GM19240 (cell line): ENCODE measurements around the gene NPTX2.

Experiments
- DNase-seq: peaks from one replicate; pipeline ENCODE4 v3.0.0; 2011; ENCODE audit warnings: low spot score; ENCODE audit not compliant: insufficient read length

NPTX2 gene

GRCh38 chr7:98617960-98618418, 904 bp downstream of the NPTX2 start:
- no peak for DNase-seq

GRCh38 chr7:98618786-98619185, 1.7 kb downstream of the NPTX2 start:
- no peak for DNase-seq

DNA sequence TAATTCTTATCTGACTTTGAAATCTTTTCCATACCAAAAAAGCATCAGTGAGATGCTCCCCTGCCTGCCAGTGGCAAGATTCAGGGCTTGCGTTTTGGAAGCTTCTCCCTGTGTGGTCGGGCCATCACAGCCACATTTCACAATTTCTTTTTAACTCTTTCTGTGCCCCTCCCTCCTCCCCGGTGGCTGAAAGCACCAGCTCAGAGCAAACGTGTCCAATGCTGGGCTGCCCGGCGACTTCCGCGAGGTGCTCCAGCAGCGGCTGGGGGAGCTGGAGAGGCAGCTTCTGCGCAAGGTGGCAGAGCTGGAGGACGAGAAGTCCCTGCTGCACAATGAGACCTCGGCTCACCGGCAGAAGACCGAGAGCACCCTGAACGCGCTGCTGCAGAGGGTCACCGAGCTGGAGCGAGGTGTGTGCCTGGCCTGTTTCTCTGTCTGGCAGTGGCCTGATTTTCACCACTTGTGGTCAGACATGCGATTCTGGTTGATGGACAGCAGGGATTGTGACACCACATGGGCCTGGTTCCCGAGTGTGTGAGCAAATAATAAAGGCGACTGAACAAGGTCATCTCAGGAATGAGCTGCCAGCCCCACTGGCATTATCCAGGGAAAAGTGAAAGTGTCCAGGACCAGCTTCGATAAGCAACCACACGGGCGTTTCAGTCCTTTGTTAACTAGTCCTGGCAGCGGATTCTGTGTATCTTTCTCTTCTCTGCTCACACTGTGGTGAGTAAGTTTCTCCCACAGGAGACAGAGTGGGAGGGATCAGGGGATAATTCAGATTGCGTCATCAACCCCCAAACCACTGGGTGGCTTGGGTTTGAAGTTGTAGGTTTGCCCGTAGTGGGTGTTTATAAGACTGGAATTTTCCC, 2.6 kb downstream of the NPTX2 start:
- no peak for DNase-seq

DNA sequence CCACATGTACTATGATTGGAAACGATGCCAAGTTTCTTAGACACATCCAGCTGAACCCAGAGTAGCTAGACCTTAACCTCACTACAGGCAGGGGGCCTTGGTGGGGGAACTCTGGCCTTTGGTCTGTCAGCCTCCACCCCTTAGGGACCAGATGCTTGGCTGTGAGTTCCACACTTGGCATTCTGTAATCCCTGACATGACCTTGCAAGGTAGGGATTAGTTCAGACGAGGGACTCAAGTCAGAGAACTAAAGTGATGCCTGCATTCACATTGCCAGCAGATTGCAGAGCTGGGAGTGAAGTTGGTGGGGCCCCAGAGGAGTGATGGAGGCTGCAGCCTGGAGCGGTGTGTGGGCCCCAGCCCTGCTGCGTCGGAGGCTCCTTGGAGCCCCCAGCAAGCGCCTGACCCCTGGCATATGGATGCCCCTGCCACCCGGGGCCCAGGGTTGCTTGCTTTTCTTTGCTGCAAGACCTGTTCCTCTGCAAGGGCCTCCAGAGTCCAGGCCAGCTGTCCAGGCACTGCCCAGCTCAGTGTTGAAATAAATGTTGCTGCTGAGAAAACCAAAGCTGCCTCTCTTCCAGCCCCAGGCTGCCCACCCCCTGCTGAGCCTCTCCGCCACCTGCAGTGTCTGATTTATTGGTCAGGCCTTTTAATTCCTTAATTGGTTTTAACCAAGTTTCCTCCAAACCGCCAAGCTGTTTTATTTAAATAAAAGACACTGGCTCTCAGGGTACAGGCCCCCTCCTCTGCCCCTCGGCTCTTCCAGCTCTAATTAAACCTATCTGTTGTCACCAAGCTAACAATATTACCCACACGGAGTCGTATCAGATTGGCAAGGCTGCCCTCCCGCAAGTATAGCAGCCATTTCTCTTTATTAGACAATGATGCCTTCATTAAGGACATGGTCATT, 4.7 kb downstream of the NPTX2 start:
- no peak for DNase-seq

GRCh38 chr7:98622926-98623325, 5.8 kb downstream of the NPTX2 start:
- no peak for DNase-seq

DNA sequence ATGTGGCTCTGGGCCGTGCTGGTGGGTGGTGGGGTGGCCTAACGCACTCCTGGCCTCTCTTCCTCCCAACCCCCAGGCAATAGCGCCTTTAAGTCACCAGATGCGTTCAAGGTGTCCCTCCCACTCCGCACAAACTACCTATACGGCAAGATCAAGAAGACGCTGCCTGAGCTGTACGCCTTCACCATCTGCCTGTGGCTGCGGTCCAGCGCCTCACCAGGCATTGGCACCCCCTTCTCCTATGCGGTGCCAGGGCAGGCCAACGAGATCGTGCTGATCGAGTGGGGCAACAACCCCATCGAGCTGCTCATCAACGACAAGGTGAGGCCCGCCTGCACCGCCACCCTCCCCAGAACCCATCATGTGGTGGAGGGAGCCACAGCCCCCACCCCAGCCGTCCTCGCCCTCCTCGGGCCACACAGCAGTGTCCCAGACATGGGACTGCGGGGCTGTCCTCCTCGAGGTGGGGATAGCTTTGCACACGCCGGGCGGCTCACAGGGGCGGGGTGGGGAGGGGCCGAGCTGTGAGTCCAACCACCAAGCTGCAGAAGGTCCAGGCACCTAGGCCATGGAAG, 7.8 kb downstream of the NPTX2 start:
- DNase-seq: no peak

DNA sequence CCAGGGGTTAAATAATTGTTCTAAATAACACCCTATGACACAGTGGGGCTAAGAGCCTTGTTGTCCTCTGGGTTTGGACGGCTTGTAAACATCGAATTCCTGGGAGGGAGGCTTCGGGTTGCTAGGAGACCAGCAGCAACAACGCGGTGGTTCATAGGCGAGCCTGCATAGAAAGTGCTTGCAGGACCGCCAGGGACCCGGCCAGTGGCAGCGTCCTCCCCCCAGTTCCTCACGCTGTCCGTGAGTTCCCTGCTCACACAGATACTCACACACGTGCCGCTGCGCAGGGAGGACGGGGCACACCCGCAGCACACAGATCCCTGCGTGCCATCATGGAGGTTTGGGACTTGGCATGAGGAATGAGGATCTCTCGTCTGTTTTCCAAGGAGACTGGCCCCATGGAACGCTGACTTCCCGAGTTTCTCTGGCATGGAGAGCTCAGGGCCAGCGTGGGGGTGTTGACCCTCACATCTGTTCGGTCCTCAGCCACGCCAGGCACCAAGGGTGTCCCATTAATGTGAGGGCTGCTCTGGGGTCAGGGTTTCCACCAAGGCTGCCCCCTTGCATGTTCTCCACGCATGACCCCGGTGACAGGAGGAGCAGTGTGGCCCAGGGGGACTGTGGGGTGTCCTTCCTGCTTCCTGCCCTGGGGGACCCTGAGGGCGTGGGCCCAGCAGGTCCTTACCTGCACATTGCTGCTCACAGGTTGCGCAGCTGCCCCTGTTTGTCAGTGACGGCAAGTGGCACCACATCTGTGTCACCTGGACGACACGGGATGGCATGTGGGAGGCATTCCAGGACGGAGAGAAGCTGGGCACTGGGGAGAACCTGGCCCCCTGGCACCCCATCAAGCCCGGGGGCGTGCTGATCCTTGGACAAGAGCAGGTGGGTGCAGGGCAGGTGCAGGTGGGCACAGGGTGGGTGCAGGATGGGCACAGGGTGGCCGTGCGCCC, 9.7 kb downstream of the NPTX2 start:
- no peak for DNase-seq

DNA sequence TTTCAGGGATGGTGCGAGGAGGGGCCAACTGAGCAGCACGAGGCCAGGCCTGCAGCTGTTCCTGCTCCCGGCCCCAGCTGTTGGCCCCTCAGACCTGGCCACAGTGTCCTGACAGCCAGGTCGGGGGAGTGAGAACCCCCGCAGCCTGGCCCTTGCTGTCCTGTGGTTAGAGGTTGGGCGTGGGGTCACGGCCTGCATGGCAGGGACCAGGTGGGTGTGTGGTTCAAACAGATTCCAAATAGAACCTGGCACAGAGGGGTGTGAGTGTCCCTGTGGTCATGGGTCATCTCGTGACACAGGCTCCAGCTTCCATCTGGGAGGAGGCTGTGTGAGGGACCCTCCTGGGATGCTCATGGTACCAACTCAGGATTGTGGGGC, 10.3 kb downstream of the NPTX2 start:
- DNase-seq: no peak

GRCh38 chr7:98628418-98628817, 11.3 kb downstream of the NPTX2 start:
- DNase-seq: no peak

DNA sequence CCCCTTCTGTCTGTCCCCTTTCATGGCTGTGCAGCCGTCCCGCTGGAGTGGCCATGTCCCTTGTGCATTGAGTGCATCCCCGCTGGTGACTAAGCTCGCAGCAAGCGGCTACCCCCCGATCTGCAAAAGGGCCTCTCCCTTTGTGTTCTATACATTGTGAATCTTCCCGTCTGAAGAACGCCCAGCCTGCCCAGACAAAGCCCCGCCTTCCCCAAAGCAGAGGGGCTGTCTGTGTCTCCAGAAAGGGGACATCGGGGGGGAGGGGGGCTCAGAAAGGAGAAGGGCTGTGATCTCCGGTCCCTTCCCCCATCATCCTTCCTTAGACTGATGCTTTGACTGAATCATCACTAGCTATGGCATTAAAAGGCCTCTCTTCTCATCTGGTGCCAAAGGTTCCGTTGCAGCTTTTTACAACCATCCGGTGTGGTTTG, 11.9 kb downstream of the NPTX2 start:
- DNase-seq: no peak

DNA sequence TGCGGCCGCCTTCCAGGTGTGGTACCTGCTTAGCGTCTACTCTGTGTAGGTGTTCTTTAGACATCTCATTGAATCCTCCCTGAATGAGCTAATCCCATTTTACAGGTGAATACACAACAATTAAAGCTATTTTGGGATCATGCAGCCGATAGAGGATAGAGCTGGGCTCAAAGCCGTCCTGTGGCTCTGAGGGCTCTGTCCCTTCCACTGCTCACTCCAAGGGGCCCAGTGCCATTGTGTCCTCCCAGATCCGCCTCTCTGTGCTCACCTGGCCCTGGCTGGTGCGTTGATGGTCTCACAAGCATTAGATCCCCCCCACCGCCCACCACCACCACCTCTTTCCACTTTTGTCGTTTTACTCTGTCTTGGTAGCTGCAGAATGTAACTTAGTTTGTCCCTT, 13.1 kb downstream of the NPTX2 start:
- DNase-seq: no peak

GRCh38 chr7:98630770-98631169, 13.7 kb downstream of the NPTX2 start:
- DNase-seq: no peak

- no peak for DNase-seq
These were observed 21.8 kb downstream of the NPTX2 start for GRCh38 chr7:98638853-98639252.

GRCh38 chr7:98640375-98640774, 23.3 kb downstream of the NPTX2 start:
- no peak for DNase-seq

GRCh38 chr7:98641646-98642500, 24.8 kb downstream of the NPTX2 start:
- DNase-seq: no peak

DNA sequence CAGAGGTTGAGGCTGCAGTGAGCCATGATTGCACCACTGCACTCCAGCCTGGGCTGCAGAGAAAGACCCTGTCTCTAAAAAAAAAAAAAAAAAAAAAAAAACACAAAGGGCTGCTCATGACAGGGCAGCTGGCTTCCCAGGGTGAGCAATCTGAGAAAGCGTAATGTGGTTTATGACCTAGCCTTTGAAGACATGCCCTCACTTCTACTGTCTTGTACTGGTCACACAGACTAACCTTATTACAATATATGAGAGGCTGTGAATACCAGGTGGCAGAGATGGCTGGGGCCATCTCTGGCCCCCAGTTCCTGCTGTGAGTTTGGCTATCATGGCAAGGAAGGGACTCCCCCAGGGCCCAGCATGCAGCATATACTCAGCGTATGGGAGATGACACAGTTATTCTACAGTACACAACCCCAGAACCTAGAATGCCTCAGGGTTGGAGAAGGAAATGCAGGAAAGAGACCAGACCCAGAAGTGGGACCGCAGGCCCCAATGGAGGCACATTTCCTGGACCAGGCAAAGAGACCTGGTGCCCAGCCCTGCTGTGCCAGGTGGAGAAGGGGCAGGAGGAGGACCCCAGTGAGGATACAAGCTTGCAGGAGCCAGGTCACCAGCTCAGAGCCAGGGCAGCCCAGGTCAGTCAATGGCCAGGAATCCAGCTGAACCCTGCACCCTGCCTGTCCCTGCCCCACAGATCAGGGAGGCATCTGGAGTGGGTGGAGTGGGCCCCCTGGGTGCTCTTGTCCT, 26.3 kb downstream of the NPTX2 start:
- DNase-seq: no peak

- no peak for DNase-seq
These were observed 29.4 kb downstream of the NPTX2 start for GRCh38 chr7:98646465-98646864.

- no peak for DNase-seq
These were observed 30.2 kb downstream of the NPTX2 start for GRCh38 chr7:98647326-98647725.

DNA sequence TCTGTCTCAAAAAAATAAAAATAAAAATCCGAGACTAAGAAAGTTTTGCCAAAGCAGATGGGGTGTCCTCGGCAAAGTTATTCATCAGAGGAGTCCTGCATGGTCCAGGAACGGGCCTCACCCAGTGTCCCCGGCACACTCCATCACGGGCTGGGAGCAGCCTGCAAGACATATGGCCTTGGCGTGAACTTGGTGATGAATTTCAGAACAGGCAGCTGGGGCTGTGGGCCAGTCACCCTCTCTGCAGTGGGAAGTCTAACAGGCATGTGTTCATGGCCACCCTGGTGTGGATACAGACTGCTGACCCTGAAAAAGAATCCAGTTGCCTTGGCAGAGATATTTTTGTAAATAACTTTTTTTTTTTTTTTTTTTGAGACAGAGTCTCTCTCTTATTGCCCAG, 34.7 kb downstream of the NPTX2 start:
- DNase-seq: no peak
